Sigmoid colon (tissue), 4 donors: ENCODE data around the gene MORF4L1.

ENCODE experiments used
- POLR2AphosphoS5 ChIP-seq, 4 donors: sonication (generic); formaldehyde crosslinking; IDR thresholded peaks; one replicate each; pipeline ENCODE4 v1.6.1; 2017; ENCODE audit warnings: antibody characterized with exemption in 4 of 4
- TF ChIP-seq, protein P1 (sequence below), 4 experiments: fragments of 450-650 bp in 3 of 4; fragments of 200-600 bp in 1 of 4; IDR thresholded peaks; one replicate each; pipeline ENCODE4 v1.5.1; 2016 to 2019; ENCODE audit warnings: antibody characterized with exemption in 4 of 4, mild to moderate bottlenecking in 3 of 4, moderate library complexity in 2 of 4

GRCh38 chr15:78880813-78881212 is 8.1 kb downstream of the MORF4L1 start:
- TF ChIP-seq, protein P1, sequence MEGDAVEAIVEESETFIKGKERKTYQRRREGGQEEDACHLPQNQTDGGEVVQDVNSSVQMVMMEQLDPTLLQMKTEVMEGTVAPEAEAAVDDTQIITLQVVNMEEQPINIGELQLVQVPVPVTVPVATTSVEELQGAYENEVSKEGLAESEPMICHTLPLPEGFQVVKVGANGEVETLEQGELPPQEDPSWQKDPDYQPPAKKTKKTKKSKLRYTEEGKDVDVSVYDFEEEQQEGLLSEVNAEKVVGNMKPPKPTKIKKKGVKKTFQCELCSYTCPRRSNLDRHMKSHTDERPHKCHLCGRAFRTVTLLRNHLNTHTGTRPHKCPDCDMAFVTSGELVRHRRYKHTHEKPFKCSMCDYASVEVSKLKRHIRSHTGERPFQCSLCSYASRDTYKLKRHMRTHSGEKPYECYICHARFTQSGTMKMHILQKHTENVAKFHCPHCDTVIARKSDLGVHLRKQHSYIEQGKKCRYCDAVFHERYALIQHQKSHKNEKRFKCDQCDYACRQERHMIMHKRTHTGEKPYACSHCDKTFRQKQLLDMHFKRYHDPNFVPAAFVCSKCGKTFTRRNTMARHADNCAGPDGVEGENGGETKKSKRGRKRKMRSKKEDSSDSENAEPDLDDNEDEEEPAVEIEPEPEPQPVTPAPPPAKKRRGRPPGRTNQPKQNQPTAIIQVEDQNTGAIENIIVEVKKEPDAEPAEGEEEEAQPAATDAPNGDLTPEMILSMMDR (IDR thresholded peaks at IDR 0.05) = no peak
- TF ChIP-seq POLR2AphosphoS5 (IDR thresholded peaks at IDR 0.05) = no peak
